Loucy (cell line): Measurements from ENCODE around the gene SCN7A.

Experiments
- EZH2phosphoT487 ChIP-seq: fragments of 200-600 bp; IDR thresholded peaks from 2 replicates; pipeline ENCODE4 v1.6.1; 2018; ENCODE audit warnings: antibody characterized with exemption, mild to moderate bottlenecking, moderate library complexity, borderline replicate concordance
- TF ChIP-seq, protein P1 (sequence below): fragments of 200-600 bp; sonication (generic); conservative IDR thresholded peaks from 2 replicates; pipeline ENCODE4 v1.5.1; 2014; ENCODE audit warnings: mild to moderate bottlenecking, antibody characterized with exemption, low read length

DNA sequence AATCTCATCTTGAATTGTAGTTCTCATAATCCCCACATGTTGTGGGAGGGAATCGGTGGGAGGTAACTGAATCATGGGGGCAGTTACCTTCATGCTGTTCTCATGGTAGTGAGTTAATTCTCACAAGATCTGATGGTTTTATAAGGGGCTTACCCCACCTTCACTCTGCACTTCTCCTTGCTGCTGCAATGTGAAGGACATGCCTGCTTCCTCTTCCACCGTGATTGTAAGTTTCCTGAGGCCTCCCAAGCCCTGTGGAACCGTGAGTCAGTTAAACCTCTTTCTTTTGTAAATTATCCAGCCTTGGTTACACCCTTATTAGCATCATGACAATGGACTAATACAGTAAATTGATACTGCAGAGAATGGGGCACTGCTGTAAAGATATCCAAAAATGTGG lies 57.9 kb downstream of the SCN7A start:
- TF ChIP-seq, protein P1, sequence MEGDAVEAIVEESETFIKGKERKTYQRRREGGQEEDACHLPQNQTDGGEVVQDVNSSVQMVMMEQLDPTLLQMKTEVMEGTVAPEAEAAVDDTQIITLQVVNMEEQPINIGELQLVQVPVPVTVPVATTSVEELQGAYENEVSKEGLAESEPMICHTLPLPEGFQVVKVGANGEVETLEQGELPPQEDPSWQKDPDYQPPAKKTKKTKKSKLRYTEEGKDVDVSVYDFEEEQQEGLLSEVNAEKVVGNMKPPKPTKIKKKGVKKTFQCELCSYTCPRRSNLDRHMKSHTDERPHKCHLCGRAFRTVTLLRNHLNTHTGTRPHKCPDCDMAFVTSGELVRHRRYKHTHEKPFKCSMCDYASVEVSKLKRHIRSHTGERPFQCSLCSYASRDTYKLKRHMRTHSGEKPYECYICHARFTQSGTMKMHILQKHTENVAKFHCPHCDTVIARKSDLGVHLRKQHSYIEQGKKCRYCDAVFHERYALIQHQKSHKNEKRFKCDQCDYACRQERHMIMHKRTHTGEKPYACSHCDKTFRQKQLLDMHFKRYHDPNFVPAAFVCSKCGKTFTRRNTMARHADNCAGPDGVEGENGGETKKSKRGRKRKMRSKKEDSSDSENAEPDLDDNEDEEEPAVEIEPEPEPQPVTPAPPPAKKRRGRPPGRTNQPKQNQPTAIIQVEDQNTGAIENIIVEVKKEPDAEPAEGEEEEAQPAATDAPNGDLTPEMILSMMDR = no peak
- no peak for TF ChIP-seq EZH2phosphoT487
